Liver (tissue), 9 donors: ENCODE data around the gene ANAPC5. TPM values are rescaled to one million over a fixed set of nuclear protein-coding genes. Genes with fewer than 3 reads are reported as not detected.
A peak's percentile ranks its signal among the peaks of the same experiment; 100 is the strongest.

Experiments
- DNase-seq: peaks from one replicate; pipeline ENCODE4 v3.0.0-alpha.2; 2017; ENCODE audit warnings: low spot score
- H3K27ac ChIP-seq, 2 donors: one replicate each; pipeline ENCODE4 v1.7.0; 2013; ENCODE audit warnings: inconsistent platforms in 2 of 2, low read length in 2 of 2, control low read depth in 1 of 2, low read depth in 1 of 2, mild to moderate bottlenecking in 1 of 2
- H3K27me3 ChIP-seq, 4 donors: one replicate each; pipeline versions ENCODE4 v1.6.1 to v1.7.0; 2013; ENCODE audit warnings: low read length in 3 of 4, inconsistent platforms in 1 of 4, mild to moderate bottlenecking in 1 of 4, moderate library complexity in 1 of 4; ENCODE audit not compliant: control insufficient read depth in 4 of 4, insufficient read depth in 4 of 4
- H3K36me3 ChIP-seq, 4 donors: one replicate each; pipeline versions ENCODE4 v1.6.1 to v1.7.0; 2013; ENCODE audit warnings: low read length in 3 of 4, mild to moderate bottlenecking in 3 of 4, low read depth in 1 of 4, moderate library complexity in 1 of 4; ENCODE audit not compliant: control insufficient read depth in 4 of 4, insufficient read depth in 3 of 4
- H3K4me1 ChIP-seq, 4 donors: one replicate each; pipeline versions ENCODE4 v1.6.1 to v1.7.0; 2013; ENCODE audit warnings: low read length in 3 of 4, mild to moderate bottlenecking in 3 of 4, moderate library complexity in 1 of 4; ENCODE audit not compliant: control insufficient read depth in 4 of 4, insufficient read depth in 4 of 4
- H3K4me3 ChIP-seq, 3 donors: one replicate each; pipeline versions ENCODE4 v1.6.1 to v1.7.0; 2013; ENCODE audit warnings: low read length in 3 of 3, control low read depth in 1 of 3, low read depth in 1 of 3, mild to moderate bottlenecking in 1 of 3
- H3K9ac ChIP-seq, 2 donors: one replicate each; pipeline ENCODE4 v1.7.0; 2013; ENCODE audit warnings: low read length in 2 of 2, mild to moderate bottlenecking in 2 of 2, moderate library complexity in 2 of 2, control low read depth in 1 of 2, low read depth in 1 of 2
- H3K9me3 ChIP-seq, 4 donors: one replicate each; pipeline versions ENCODE4 v1.6.1 to v1.7.0; 2013; ENCODE audit warnings: low read length in 3 of 4; ENCODE audit not compliant: control insufficient read depth in 4 of 4
- ATF3 ChIP-seq: IDR thresholded peaks from 2 replicates; pipeline ENCODE4 v1.6.1; 2016; ENCODE audit warnings: antibody characterized with exemption
- CTCF ChIP-seq: fragments of 150-350 bp; IDR thresholded peaks from 2 replicates; pipeline ENCODE4 v1.5.1; 2017; ENCODE audit warnings: improper control_type of control experiment, low read depth, low read length; ENCODE audit not compliant: missing input control
- EGR1 ChIP-seq, 2 donors: IDR thresholded peaks; 2 replicates each; pipeline ENCODE4 v1.6.1; 2016 to 2018; ENCODE audit warnings: antibody characterized with exemption in 2 of 2, low read depth in 2 of 2
- FOXA1 ChIP-seq: IDR thresholded peaks from 2 replicates; pipeline ENCODE4 v1.6.1; 2016; ENCODE audit warnings: antibody characterized with exemption
- FOXA2 ChIP-seq: IDR thresholded peaks from 2 replicates; pipeline ENCODE4 v1.6.1; 2016; ENCODE audit warnings: antibody characterized with exemption
- GABPA ChIP-seq, 2 donors: IDR thresholded peaks in 1 of 2; conservative IDR thresholded peaks in 1 of 2; 2 replicates each; pipeline ENCODE4 v1.6.1; 2016; ENCODE audit warnings: antibody characterized with exemption in 2 of 2, mild to moderate bottlenecking in 1 of 2, moderate library complexity in 1 of 2
- HNF4A ChIP-seq, 2 donors: conservative IDR thresholded peaks; 2 replicates each; pipeline ENCODE4 v1.6.1; 2016; ENCODE audit warnings: antibody characterized with exemption in 2 of 2, mild to moderate bottlenecking in 2 of 2
- HNF4G ChIP-seq: IDR thresholded peaks from 2 replicates; pipeline ENCODE4 v1.6.1; 2016; ENCODE audit warnings: antibody characterized with exemption
- JUND ChIP-seq, 2 donors: IDR thresholded peaks; 2 replicates each; pipeline ENCODE4 v1.6.1; 2016; ENCODE audit warnings: antibody characterized with exemption in 2 of 2
- MAX ChIP-seq: IDR thresholded peaks from 2 replicates; pipeline ENCODE4 v1.6.1; 2016; ENCODE audit warnings: antibody characterized with exemption
- NR2F2 ChIP-seq: IDR thresholded peaks from 2 replicates; pipeline ENCODE4 v1.6.1; 2016; ENCODE audit warnings: antibody characterized with exemption
- RAD21 ChIP-seq, 2 donors: IDR thresholded peaks; 2 replicates each; pipeline ENCODE4 v1.6.1; 2016; ENCODE audit warnings: antibody characterized with exemption in 2 of 2, mild to moderate bottlenecking in 2 of 2
- REST ChIP-seq: IDR thresholded peaks from 2 replicates; pipeline ENCODE4 v1.6.1; 2016; ENCODE audit warnings: antibody characterized with exemption, mild to moderate bottlenecking
- RXRA ChIP-seq, 2 donors: IDR thresholded peaks; 2 replicates each; pipeline ENCODE4 v1.6.1; 2017 to 2018; ENCODE audit warnings: antibody characterized with exemption in 2 of 2, mild to moderate bottlenecking in 1 of 2
- SP1 ChIP-seq: IDR thresholded peaks from 2 replicates; pipeline ENCODE4 v1.6.1; 2018; ENCODE audit warnings: antibody characterized with exemption, mild to moderate bottlenecking
- TAF1 ChIP-seq: conservative IDR thresholded peaks from 2 replicates; pipeline ENCODE4 v1.6.1; 2016; ENCODE audit warnings: antibody characterized with exemption, mild to moderate bottlenecking
- YY1 ChIP-seq: IDR thresholded peaks from 2 replicates; pipeline ENCODE4 v1.6.1; 2016; ENCODE audit warnings: antibody characterized with exemption, mild to moderate bottlenecking
- WGBS: extraction: QIAGEN DNeasy Blood & Tissue Kit; methylation state at CpG from one replicate; pipeline ENCODE4 v1.1.7; 2013; 5-methylcytosine and 5-hydroxymethylcytosine counted together
- polyA plus RNA-seq, 2 donors: library from polyadenylated mRNA; stranded (reverse) in 1 of 2; unstranded in 1 of 2; fragments of 200-250 nt in 1 of 2; fragments of >200 nt in 1 of 2; fragmentation: Nextera tagmentation in 1 of 2; extraction: Ambion mirVana in 1 of 2; gene quantifications; one replicate each; pipeline versions ENCODE4 v1.2.1 to v1.2.3, GENCODE V29; 2013 to 2015
- total RNA-seq, 2 donors: library from RNA; depleted of rRNA; stranded (reverse); fragments of >200 nt; gene quantifications; one replicate each; pipeline ENCODE4 v1.2.3, GENCODE V29; 2014
- TF ChIP-seq, protein P1 (sequence below): IDR thresholded peaks from 2 replicates; pipeline ENCODE4 v1.6.1; 2016; ENCODE audit warnings: antibody characterized with exemption
- donor health status: healthy.
- donor health status: healthy.
- donor health status: healthy.
- donor health status: healthy.
- donor health status: healthy.

ANAPC5 gene
- total RNA-seq (100 to 1,000 TPM in 1 of 2 donors, 10 to 100 TPM in 1; 78.2 to 111 TPM), polyA plus RNA-seq (10 to 100 TPM; 44.1 to 46.1 TPM)

DNA sequence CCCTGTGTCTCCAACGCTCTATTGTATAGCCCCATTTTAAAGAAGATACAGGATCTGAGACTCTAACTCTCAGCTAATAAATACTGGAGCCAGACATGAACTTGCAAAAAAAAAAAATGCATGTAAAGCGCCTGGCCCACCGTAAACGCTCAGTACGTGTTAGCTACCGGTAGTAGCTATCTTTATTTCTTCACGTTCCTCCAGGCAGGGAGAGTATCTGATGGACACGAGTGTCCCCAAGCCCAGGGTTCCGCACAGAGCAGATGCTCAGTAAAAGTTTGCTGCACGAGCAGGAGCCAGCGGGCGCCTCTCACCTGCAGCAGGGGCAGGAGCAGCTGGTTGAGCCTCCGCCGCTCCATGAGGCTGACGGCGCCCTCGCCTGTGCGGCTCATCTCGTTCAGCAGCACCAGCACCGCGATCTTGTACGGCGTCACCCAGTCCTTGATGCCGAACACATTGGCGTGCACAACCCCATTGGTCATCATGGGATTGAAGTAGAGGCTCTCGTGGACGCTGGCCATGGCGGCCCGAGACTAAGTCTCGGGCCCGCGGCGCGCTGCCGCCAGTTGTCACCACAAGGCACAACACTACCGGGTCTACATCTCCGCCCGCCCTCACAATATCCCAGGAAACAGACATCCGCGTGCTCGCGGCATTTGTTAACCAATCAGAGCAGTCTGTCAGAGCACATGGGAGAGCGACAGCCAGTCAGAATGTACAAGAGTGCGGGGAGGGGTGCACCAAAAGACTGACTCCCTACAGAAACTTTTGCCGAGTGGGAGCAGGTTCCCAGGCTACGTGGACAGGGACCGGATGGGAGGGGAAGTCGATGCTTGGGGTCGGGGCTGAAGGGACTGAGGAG is at the start of gene ANAPC5:
TSS of gene ANAPC5 (minus strand) at position 592 of the 862 bp plus-strand sequence. CDS start at position 521, 71 bp downstream.
- WGBS = under 1% methylated on average over 49 of the region's 49 CpGs
- DNase-seq = peak; percentile 87
- peak within 1 kb of the TSS; percentile 89 to 94 for H3K9ac ChIP-seq
- H3K9me3 ChIP-seq = no peaks in the 10 kb centered on the region
- peaks cover 0 to 7% (median 3%) of the 10 kb centered on the region in 4 donors for H3K36me3 ChIP-seq
- H3K4me1 ChIP-seq = peaks cover 4 to 16% (median 13%) of the 10 kb centered on the region in 4 donors
- H3K27ac ChIP-seq = peak within 1 kb of the TSS; percentile 78
- peak within 1 kb of the TSS; percentile 75 to 100 (median 95) for H3K4me3 ChIP-seq
- no peaks in the 10 kb centered on the region for H3K27me3 ChIP-seq
- TF ChIP-seq MAX = peak; percentile 90
- peak; percentile 94 for TF ChIP-seq TAF1
- TF ChIP-seq EGR1 (IDR thresholded peaks at IDR 0.05; ENCODE audit: low read depth in 2 of 2) = peak in 1 of 2 donors; percentile 31
- TF ChIP-seq CTCF = no peak
- peak; percentile 93 for TF ChIP-seq SP1
- TF ChIP-seq RAD21 (IDR thresholded peaks at IDR 0.05) = peak in 1 of 2 donors; percentile 39
- peak; percentile 45 for TF ChIP-seq FOXA2
- peak; percentile 33 for TF ChIP-seq ATF3
- TF ChIP-seq HNF4G = no peak
- TF ChIP-seq GABPA (IDR thresholded peaks at IDR 0.05 in 1 of 2, conservative IDR thresholded peaks at IDR 0.05 in 1 of 2) = peak; percentile 70 to 90
- TF ChIP-seq FOXA1 = peak; percentile 40
- peak in 1 of 2 donors; percentile 25 for TF ChIP-seq HNF4A (conservative IDR thresholded peaks at IDR 0.05)
- peak in 1 of 2 donors; percentile 24 for TF ChIP-seq RXRA (IDR thresholded peaks at IDR 0.05)
- peak; percentile 92 for TF ChIP-seq YY1
- TF ChIP-seq, protein P1, sequence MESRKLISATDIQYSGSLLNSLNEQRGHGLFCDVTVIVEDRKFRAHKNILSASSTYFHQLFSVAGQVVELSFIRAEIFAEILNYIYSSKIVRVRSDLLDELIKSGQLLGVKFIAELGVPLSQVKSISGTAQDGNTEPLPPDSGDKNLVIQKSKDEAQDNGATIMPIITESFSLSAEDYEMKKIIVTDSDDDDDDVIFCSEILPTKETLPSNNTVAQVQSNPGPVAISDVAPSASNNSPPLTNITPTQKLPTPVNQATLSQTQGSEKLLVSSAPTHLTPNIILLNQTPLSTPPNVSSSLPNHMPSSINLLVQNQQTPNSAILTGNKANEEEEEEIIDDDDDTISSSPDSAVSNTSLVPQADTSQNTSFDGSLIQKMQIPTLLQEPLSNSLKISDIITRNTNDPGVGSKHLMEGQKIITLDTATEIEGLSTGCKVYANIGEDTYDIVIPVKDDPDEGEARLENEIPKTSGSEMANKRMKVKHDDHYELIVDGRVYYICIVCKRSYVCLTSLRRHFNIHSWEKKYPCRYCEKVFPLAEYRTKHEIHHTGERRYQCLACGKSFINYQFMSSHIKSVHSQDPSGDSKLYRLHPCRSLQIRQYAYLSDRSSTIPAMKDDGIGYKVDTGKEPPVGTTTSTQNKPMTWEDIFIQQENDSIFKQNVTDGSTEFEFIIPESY = peak; percentile 98
- no peak for TF ChIP-seq JUND (IDR thresholded peaks at IDR 0.05)
- TF ChIP-seq NR2F2 = peak; percentile 53
- TF ChIP-seq REST = peak; percentile 75
